Stimulated activated naive CD8-positive, alpha-beta T cell treated with anti-CD3 and anti-CD28 coated beads, Interleukin-15, Interleukin-2, amounts not matched to agents 100 ng/mL and 50 ng/mL, for 24 hours (primary cell): ENCODE results near the gene PRC1.
"Not testable (repeated sequence)": the region's sequence is repeated elsewhere in the genome, so short reads cannot be mapped to it uniquely, and the experiment has no call there.

Experiments used
- H3K27ac Mint-ChIP-seq: one replicate; pipeline ENCODE4 v1.8.0; 2021; ENCODE audit warnings: mild to moderate bottlenecking, mixed read lengths
- H3K27me3 Mint-ChIP-seq: one replicate; pipeline ENCODE4 v1.8.0; 2021; ENCODE audit warnings: mixed read lengths
- H3K36me3 Mint-ChIP-seq: one replicate; pipeline ENCODE4 v1.8.0; 2021; ENCODE audit warnings: low read depth, mixed read lengths
- H3K4me1 Mint-ChIP-seq: one replicate; pipeline ENCODE4 v1.8.0; 2021; ENCODE audit warnings: low read depth, mixed read lengths
- H3K4me3 Mint-ChIP-seq: one replicate; pipeline ENCODE4 v1.8.0; 2021; ENCODE audit warnings: mild to moderate bottlenecking, mixed read lengths
- H3K9me3 Mint-ChIP-seq: one replicate; pipeline ENCODE4 v1.8.0; 2021; ENCODE audit warnings: mixed read lengths

PRC1 gene

DNA sequence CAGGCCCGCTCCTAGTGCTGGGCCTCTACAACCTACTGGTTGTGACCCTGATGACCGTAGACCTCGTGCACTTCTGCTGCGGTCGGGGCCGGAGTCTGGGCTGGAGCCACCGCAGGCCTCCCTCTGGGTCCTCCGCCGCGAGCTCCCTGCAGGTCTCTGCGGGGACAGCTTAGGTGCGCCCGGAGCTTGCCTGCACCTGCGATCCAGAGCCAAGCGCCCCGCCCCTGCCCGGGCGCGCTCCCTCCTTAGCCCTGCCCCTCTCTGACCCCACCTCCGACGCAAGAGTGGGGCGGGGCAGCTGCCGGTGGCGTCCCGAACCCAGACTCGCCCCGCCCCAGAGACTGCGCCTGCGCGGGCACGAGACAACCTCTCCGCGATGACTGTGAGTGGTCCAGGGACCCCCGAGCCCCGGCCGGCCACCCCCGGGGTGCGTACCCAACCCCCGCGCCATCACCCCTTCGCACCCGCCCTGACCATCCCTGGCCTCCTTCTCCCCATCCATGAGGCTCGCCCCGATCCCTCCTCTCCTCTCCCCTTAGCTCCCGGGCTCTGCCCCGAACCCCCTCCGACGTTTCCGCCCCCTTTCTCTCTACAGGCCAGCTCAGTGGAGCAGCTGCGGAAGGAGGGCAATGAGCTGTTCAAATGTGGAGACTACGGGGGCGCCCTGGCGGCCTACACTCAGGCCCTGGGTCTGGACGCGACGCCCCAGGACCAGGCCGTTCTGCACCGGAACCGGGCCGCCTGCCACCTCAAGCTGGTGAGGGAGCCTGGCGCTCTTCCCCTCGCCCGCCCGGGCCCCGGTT lies 59.2 kb downstream of the PRC1 start, which contains the start of gene UNC45A:
TSS of gene UNC45A (plus strand) at position 337 of the 803 bp plus-strand sequence. CDS start at position 377, 40 bp downstream.
- peaks cover 22% of the 10 kb centered on the region for H3K36me3 Mint-ChIP-seq
- peak within 1 kb of the TSS; percentile 83 for H3K4me3 Mint-ChIP-seq
- H3K4me1 Mint-ChIP-seq = peaks cover 43% of the 10 kb centered on the region
- no peaks in the 10 kb centered on the region for H3K27me3 Mint-ChIP-seq
- no peaks in the 10 kb centered on the region for H3K9me3 Mint-ChIP-seq
- peak within 1 kb of the TSS; percentile 92 for H3K27ac Mint-ChIP-seq

DNA sequence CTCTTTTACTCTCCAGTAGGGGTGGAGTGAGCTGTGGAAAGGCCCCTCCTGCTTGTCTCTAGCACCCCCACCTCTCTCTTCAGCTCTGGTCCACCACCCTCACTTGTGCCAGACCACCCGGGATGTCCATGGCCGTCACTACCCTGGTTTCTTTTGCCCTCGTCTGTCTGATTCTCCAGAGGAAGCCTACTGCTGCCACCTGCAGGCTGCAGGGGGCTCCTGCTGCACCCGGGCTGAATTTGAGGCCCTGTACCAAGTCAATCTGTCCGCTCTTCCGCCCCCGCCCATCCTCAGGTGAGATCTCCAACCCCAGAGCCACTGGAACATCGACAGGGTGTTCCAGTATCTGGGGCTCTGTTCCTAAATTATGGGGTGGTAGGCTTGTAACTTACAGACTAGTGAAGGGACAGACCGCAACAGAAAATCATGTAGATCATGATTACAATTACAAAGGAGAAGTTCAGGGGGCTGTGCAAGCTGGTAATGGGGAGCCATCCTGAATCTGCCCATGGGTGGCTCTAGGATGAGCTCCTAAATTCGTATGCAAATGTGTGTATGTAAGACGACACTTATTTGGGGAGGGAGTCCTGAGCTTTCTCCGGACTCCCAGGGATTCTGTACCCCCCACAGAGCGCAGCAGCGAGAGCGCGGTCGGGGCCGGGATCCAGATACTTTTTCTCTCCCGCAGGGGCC lies 59.9 kb downstream of the PRC1 start:
- Mint-ChIP-seq H3K4me3 (peak overlapping the region; percentile 83), H3K9me3 (no peaks in the 10 kb centered on the region), H3K27me3 (no peaks in the 10 kb centered on the region), H3K36me3 (peaks cover 19% of the 10 kb centered on the region), H3K27ac (peak overlapping the region; percentile 92), H3K4me1 (peaks cover 49% of the 10 kb centered on the region)

DNA sequence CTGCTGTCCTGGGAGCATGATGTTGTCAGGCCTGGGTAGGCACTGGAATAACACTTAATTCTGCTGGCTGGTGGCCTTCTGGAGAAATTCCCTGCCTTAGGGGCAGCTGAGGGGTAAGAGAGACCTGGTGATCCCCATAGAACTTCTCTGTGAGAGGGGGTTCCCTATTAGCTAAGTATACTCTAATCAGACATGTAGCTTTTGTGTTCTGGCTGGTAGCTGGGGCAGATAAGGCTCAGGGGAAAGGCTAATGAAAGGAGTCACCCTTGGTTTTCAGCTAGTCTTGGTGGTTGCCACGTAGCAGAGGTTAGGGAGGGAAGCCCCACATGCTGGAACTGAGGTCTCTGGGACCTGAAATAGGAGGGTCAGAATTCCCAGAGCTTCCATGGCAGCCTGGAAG lies 61.0 kb downstream of the PRC1 start:
- peaks cover 15% of the 10 kb centered on the region for H3K36me3 Mint-ChIP-seq
- no peak overlapping the region for H3K27ac Mint-ChIP-seq
- H3K4me3 Mint-ChIP-seq = peak overlapping the region; percentile 26
- H3K9me3 Mint-ChIP-seq = no peaks in the 10 kb centered on the region
- no peaks in the 10 kb centered on the region for H3K27me3 Mint-ChIP-seq
- H3K4me1 Mint-ChIP-seq = peaks cover 55% of the 10 kb centered on the region

DNA sequence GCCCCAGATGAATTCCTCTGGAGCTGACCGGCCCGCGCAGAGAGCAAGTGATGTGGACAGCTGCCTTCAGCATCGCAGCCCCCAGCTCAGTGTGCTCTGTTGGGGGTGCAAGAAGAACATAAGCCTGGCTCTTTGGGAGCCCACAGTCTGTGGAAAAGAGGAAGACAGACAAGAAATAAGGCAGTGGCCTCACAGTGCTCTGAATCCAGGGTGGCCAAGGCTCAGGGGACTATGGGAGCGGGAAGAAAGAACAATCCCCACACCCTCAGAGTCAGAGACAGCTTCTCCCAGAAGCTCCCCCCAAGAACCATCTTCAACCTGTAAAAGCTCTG lies 61.7 kb downstream of the PRC1 start:
- peaks cover 14% of the 10 kb centered on the region for H3K36me3 Mint-ChIP-seq
- H3K4me3 Mint-ChIP-seq = peak overlapping the region; percentile 99
- peak overlapping the region; percentile 86 for H3K27ac Mint-ChIP-seq
- H3K4me1 Mint-ChIP-seq = peaks cover 56% of the 10 kb centered on the region
- no peaks in the 10 kb centered on the region for H3K9me3 Mint-ChIP-seq
- no peaks in the 10 kb centered on the region for H3K27me3 Mint-ChIP-seq

DNA sequence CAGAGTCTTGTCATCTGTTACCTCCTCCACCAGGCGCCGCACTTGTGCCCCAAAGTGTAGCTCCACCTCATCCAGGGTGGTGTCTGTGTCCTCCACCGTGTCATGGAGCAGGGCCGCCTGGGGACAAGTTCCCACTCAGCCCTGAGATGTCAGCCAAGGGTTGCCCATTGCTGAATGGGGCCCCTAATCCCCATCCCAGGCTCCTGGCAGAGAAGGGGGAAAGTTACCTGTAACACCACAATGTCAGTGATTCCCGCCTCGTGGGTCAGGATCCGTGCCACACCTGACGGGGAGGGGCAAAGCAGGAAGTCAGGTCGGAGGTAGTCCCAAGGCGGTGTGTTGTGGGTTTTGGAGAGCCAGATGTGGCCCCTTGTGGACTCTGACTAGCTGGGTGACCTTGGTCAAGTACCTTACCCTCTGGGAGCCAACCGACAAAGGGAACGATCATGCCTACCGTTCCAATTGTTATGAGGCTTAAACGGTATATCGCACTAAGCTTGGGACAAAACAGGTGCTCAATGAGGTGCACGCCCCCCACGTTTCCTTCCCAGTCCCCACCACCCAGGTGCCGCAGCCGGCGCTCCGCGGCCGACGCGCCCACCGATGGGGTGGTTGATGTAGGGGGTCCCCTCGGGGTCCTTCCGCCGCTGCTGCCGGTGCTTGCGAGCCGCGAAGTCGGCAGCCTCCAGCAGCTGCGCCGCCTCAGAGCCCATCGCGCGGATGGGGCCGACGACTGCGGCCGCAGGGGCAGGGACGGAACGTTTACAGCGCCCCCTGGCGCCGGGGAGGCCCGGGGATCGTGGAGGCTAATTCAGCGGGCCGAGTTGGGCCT lies 62.3 kb downstream of the PRC1 start, which contains the start of gene HDDC3:
TSS of gene HDDC3 (minus strand) at position 722 of the 832 bp plus-strand sequence. CDS start at position 713, 9 bp downstream.
- Mint-ChIP-seq H3K9me3 (no peaks in the 10 kb centered on the region), H3K36me3 (peaks cover 14% of the 10 kb centered on the region), H3K27ac (peak within 1 kb of the TSS; percentile 99), H3K4me3 (peak within 1 kb of the TSS; percentile 99), H3K27me3 (no peaks in the 10 kb centered on the region), H3K4me1 (peaks cover 56% of the 10 kb centered on the region)

DNA sequence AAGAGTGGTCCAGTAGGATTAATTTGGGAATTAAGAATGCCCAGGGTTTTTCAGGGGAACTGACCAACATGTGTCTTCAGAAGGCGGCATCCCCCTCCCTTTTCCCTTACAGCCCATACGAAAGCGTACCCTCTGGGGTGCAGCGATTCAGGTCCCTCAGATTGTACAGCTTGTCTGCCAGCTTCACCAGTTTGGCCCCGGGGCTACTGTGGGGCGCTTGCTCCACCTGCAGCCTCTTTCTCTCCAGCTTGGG lies 62.8 kb downstream of the PRC1 start:
- no peaks in the 10 kb centered on the region for H3K9me3 Mint-ChIP-seq
- H3K27ac Mint-ChIP-seq = peak overlapping the region; percentile 99
- no peaks in the 10 kb centered on the region for H3K27me3 Mint-ChIP-seq
- H3K4me3 Mint-ChIP-seq = peak overlapping the region; percentile 99
- H3K36me3 Mint-ChIP-seq = peaks cover 8% of the 10 kb centered on the region
- H3K4me1 Mint-ChIP-seq = peaks cover 51% of the 10 kb centered on the region

DNA sequence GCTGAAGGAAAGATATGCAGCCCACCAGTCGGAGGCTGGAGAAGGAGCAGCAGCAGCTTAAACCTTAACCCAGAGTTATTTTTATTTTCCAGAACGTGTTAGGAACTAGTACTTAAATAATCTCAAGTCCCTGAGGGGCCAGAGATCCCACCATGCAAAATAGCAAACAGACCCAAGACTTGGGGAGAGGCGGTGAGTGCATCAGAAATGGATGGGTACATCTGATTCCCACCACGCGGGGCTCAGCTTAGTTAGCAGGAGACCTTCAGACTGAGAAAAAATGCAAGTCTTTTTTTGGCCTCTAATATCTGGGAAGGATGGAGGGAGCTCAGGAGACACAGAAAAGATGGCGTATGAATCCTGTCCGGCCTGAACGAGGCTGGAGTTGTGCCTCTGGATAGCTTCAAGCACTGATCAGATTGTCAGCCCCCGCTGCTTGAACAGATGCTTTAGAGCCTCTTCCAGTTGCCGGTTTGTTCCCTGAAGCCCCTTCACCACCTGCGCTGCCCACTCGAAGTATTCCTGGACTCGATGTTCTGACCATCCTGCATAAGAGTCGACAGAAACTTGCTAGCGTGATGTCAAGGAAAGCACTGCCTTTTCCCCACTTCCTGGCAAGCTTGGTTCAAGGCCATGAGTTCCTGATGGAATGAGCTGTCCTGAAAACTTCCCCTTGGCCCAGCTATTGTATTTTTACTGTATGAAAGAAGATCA lies 63.3 kb downstream of the PRC1 start:
- Mint-ChIP-seq H3K27me3 (no peaks in the 10 kb centered on the region), H3K9me3 (no peaks in the 10 kb centered on the region), H3K36me3 (peaks cover 4% of the 10 kb centered on the region), H3K27ac (peak overlapping the region; percentile 99), H3K4me1 (peaks cover 46% of the 10 kb centered on the region), H3K4me3 (peak overlapping the region; percentile 99)

DNA sequence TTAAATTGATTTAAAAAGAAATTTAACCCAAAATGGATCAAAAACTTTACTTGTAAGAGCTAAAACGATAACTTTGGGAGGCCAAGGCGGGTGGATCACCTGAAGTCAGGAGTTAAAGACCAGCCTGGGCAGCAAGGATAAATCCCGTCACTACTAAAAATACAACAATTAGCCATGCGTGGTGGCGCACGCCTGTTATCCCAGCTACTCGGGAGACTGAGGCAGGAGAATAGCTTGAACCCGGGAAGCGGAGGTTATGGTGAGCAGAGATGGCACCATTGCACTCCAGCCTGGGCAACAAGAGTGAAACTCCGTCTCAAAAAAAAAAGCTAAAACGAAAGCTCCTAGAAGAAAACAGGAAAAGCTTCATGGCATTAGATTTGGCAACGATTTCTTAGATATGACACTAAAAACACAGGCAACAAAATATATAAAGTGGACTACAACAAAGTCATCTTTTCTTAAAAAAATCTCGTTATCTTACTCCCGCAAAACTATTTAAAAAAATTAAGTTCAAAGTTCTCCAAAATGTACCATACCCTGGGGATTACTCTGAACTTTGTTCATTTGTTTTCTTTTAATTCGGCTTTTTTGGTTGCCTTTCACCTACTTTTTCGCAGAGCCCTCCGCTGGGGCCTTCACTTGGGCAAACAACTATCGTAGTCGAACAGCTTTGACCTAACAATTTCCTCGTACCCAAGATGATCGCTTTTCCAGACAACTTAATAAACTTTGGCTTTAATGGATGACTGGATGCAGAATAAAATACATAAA lies 64.9 kb downstream of the PRC1 start:
- Mint-ChIP-seq H3K9me3 (no peaks in the 10 kb centered on the region), H3K27me3 (no peaks in the 10 kb centered on the region), H3K4me1 (peaks cover 42% of the 10 kb centered on the region), H3K27ac (peak overlapping the region; percentile 99), H3K4me3 (peak overlapping the region; percentile 99), H3K36me3 (peaks cover 4% of the 10 kb centered on the region)

DNA sequence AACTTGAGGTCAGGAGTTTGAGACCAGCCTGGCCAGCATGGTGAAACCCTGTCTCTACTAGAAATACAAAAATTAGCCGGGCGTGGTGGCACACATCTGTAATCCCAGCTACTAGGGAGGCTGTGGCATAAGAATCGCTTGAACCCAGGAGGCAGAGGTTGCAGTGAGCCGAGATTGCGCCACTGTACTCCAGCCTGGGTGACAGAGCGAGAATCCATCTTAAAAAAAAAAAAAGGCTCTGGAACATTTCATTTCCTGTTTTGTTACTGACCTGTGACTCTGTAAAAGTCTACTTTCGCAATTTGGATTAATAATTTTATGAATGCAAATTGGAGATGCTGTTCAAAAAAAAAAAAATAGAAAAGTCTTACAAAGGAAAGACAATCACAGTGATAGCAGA lies 66.2 kb downstream of the PRC1 start:
- not testable (repeated sequence) for H3K9me3 Mint-ChIP-seq, H3K27ac Mint-ChIP-seq, H3K36me3 Mint-ChIP-seq, H3K27me3 Mint-ChIP-seq
- Mint-ChIP-seq H3K4me3 (peak overlapping the region; percentile 62), H3K4me1 (peaks cover 44% of the 10 kb centered on the region)

DNA sequence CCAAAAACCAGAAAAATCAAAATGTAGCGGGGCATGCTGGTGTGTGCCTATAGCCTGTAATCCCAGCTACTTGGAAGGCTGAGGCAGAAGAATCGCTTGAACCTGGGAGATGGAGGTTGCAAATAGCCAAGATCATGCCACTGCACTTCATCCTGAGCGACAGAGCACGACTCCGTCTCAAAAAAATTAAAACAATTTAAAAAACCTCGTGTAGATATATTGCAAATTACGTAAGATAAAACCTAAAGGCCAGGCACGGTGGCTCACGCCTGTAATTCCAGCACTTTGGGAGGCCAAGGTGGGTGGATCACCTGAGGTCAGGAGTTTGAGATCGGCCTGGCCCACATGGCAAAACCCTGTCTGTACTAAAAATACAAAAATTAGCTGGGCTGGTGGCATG lies 67.6 kb downstream of the PRC1 start:
- not testable (repeated sequence) for H3K27me3 Mint-ChIP-seq, H3K9me3 Mint-ChIP-seq, H3K36me3 Mint-ChIP-seq, H3K4me3 Mint-ChIP-seq, H3K27ac Mint-ChIP-seq
- peaks cover 42% of the 10 kb centered on the region for H3K4me1 Mint-ChIP-seq

DNA sequence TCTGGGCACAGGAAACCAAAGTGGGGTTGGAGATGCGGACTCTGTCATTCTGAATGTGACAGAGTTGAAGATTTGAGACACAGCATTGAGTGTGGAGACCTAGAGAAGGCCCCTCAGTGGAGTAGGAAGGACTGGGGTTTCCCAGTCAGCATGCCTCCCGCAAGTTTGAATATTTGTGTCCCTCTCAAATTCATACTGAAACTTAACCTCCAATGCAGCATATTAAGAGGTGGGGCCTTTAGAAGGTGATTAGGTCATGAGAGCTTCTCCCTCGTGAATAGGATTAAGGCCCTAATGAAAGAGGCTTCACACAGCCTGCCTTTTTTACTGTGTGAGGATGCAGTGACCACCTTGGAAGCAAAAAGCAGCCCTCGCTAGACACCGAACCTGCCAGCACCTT lies 70.0 kb downstream of the PRC1 start:
- Mint-ChIP-seq H3K27ac (no peak overlapping the region), H3K9me3 (no peaks in the 10 kb centered on the region), H3K27me3 (no peaks in the 10 kb centered on the region), H3K36me3 (peaks cover 24% of the 10 kb centered on the region), H3K4me3 (no peak overlapping the region), H3K4me1 (peaks cover 23% of the 10 kb centered on the region)

DNA sequence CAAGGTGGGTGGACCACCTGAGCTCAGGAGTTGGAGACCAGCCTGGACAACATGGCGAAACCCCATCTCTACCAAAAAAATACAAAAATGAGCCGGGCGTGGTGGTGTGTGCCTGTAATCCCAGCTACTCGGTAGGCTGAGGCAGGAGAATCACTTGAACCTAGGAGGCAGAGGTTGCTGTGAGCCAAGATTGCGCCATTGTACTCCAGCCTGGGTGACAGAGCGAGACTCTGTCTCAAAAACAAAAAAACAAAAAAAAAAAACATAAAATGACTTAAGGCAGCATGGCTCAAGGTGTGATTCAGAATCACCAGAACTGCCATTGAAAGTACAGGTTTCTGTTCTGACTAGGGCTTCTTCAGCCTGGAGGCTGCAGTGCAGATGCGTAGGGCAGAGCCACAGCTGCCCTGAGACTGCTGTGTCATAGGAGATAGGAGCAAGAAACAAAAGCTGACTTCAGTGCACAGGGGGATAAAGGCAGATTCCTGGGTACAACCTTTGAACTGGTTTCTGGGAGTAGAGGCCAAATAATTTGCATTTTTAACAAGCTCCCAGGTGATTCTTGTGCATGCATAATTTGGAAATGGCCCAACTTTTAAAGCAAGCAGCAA lies 71.5 kb downstream of the PRC1 start:
- not testable (repeated sequence) for H3K27me3 Mint-ChIP-seq, H3K9me3 Mint-ChIP-seq, H3K27ac Mint-ChIP-seq, H3K4me3 Mint-ChIP-seq
- Mint-ChIP-seq H3K36me3 (peaks cover 37% of the 10 kb centered on the region), H3K4me1 (peaks cover 16% of the 10 kb centered on the region)

DNA sequence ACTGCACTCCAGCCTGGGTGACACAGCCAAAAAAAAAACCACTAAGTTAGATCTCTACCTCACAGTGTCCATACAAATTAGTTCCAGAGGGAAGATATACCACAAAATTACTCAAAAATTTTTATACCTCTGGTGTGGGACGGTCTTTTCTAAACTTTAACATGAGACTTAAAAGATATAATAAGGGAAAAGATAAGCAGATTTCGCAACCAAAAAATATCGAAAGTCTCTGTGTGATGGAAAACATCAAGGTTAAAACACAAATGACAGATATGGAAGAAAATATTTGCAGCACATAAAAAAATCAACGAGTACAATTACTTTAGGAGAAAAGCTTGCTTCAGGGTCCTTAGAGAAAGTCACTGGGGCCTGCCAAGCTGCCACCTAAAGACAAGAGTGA lies 72.4 kb downstream of the PRC1 start:
- Mint-ChIP-seq H3K27me3 (no peaks in the 10 kb centered on the region), H3K27ac (no peak overlapping the region), H3K9me3 (no peaks in the 10 kb centered on the region), H3K36me3 (peaks cover 46% of the 10 kb centered on the region), H3K4me3 (no peak overlapping the region), H3K4me1 (peaks cover 16% of the 10 kb centered on the region)

DNA sequence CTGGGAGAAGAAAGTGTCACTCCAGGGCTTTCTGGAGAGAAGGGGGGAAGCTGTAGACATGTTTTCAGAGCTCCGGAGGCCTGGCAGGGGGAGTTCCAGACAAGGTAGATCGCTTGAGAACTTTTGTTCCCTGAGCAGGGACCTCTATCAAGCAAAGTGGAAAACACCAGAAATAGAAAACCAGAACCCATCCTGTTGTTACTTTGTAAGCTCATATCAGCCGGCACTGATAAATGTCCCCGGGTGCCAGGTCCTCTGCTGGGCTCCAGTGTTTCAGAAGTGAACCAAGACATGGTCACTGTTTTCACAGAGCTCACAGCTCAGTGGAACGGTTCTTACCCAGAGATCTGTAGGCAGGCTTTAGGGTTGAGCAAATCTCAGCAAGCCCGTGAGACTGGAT lies 75.5 kb downstream of the PRC1 start:
- H3K4me1 Mint-ChIP-seq = peaks cover 8% of the 10 kb centered on the region
- H3K36me3 Mint-ChIP-seq = peaks cover 72% of the 10 kb centered on the region
- no peak overlapping the region for H3K27ac Mint-ChIP-seq
- no peak overlapping the region for H3K4me3 Mint-ChIP-seq
- no peaks in the 10 kb centered on the region for H3K27me3 Mint-ChIP-seq
- no peaks in the 10 kb centered on the region for H3K9me3 Mint-ChIP-seq
